HG02571 (cell line): ENCODE data around the gene OR4D5.

Experiments used
- ATAC-seq: cut with Tn5 transposase; IDR thresholded peaks from one replicate; pipeline ENCODE4 v1.9.1; 2021; ENCODE audit warnings: mild to moderate bottlenecking, moderate library complexity; ENCODE audit not compliant: unreplicated experiment

The OR4D5 gene

DNA sequence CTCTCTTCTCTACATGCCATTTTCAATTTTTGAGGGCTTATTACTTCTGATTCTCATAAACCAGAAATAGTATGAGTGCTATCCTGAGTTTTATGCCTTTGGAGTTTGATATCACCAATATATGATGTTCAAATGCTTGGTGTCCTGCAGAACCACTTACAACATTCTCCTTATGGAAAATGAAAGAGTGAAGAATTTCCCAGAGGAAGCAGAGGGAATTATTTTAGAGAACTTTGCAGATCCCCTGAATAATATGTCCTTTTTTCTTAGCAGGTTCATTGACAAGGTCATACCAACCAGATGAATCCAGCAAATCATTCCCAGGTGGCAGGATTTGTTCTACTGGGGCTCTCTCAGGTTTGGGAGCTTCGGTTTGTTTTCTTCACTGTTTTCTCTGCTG lies at the start of gene OR4D5:
OR4D5 (plus strand) TSS at position 301 of the 400 bp plus-strand sequence; CDS start at position 301, 0 bp downstream.
- ATAC-seq: no peak

- ATAC-seq: no peak
Observed at GRCh38 chr11:123892031-123892430, 47.4 kb upstream of the OR4D5 start.

- ATAC-seq: no peak
Observed at GRCh38 chr11:123899792-123900191, 39.6 kb upstream of the OR4D5 start.

- no peak for ATAC-seq
Observed at GRCh38 chr11:123901867-123902266, 37.5 kb upstream of the OR4D5 start, which contains the start of gene OR8D4. Gene OR8D4, plus strand, starts transcription at chr11:123902167. Its CDS starts 4,265 bp downstream, at chr11:123906432.

DNA sequence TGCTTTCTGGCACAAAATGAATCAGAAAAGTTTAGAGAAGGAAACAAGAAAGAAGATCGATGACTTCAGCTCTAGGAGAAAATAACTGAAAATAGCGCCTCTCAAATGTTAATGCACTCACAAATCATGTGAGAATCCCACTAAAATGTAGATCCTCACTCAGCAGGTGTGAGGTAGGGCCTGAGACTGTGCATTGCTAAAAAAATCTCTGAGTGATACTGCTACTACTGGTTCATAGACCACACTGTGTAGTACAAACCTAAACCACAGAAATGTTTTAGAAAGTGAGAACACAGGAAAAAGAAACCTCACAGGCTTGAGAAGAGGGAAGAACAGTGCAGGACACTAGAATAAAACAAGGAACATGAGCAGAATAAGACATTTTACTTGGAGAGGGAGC lies 35.5 kb upstream of the OR4D5 start:
- ATAC-seq: peak; percentile 61

GRCh38 chr11:123904932-123905331 lies 34.5 kb upstream of the OR4D5 start:
- ATAC-seq: no peak

DNA sequence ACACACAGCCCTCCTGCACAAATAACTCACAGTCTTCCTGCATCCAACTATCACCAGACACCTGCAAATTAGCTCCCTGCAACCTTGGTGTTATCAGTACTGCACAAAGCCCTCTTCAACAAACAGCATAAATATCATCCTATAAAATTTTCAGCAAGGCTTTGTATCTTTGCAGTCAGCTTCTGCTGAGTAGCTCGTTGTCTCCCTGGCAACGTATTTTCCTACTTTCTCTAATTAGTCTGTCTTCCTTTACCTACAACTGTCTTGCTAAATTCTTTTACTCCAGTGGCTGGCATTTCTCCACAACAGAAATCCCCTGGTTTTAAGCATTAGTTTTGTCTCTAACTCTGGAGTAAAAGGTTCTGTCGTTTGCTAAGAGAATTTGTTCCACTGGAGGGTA lies 33.6 kb upstream of the OR4D5 start:
- ATAC-seq: no peak

DNA sequence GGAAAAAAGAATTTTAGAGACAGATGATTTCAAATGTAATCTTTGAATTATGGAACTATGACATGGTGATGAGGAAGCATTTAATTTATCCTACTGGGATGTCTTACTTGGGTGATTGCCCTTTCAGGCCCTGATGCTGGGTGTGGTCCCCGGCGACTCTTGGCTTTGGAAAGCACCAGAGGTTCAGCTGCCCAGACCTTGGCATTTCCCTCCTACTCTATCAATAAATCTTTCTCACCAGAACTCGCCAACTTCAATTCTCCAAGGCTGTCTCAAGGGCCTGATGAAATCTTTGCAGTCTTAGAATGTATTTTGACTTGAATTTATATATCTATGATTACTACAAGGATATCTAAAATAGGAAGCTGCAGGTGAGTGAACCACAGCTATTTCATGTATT lies 18.5 kb upstream of the OR4D5 start:
- no peak for ATAC-seq

- no peak for ATAC-seq
Observed at GRCh38 chr11:123924027-123924426, 15.4 kb upstream of the OR4D5 start.

- ATAC-seq: no peak
Observed at GRCh38 chr11:123942413-123942812, 3.0 kb downstream of the OR4D5 start.

GRCh38 chr11:123943738-123944137 lies 4.3 kb downstream of the OR4D5 start, which contains the start of gene OR6T1:
Gene OR6T1, minus strand, starts transcription at chr11:123943838. Its CDS starts 0 bp downstream, at chr11:123943838.
- no peak for ATAC-seq

GRCh38 chr11:123945132-123945531 lies 5.7 kb downstream of the OR4D5 start:
- no peak for ATAC-seq

GRCh38 chr11:123956752-123957151 lies 17.3 kb downstream of the OR4D5 start:
- ATAC-seq: no peak

DNA sequence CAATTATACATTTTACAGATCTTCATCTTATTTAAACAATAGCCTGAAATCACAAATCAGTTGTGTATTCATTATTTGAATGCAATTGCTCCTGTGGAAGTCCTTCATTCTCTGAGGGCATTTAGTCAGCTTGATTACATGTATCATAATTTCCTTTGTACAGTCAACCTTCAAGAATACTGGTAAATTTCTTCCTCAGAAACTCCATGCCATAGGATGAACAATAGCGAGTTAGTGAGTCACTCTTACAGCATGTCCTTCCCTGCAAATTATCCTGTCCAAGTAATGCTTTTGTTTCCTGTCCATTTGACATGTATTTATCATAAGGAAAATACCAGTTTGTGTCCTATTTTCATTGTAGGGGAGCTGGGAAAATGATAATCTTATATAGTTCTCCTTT lies 34.4 kb downstream of the OR4D5 start:
- no peak for ATAC-seq

- no peak for ATAC-seq
Observed at GRCh38 chr11:123976770-123977560, 37.5 kb downstream of the OR4D5 start.

- no peak for ATAC-seq
Observed at GRCh38 chr11:123977731-123978347, 38.4 kb downstream of the OR4D5 start, which contains the start of gene OR10S1. Gene OR10S1, minus strand, starts transcription at chr11:123977781. Its CDS starts 117 bp downstream, at chr11:123977664.

DNA sequence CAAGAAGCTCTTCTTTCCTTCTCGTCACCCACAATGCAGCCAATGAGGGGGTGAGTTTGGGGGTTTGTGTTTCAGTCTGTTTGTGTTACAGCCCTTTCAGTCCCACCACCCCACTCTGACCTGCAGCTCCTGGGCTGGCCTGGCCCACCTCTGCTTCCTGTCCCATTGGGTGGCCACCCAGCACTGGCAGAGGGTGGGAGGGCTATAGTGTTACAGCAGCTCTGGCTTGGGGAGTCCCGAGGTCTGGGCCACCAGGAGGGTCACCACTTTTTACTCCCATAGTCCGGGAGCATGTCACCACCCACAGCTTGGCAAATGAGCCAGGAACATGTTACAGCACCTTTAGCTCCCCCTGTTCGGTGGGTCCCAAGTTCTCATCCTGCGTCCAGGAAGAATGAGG lies 39.9 kb downstream of the OR4D5 start:
- ATAC-seq: no peak
